NCI-H82 treated with DMSO at 0.1 percent for 48 hours (cell line): Measurements from ENCODE around the gene CDON.

ENCODE experiments used
- DNase-seq: peaks from one replicate; lab custom pipeline; 2025; ENCODE audit not compliant: unreplicated experiment; lab: John Stamatoyannopoulos, UW

Gene CDON

GRCh38 chr11:125945797-125946520, 116.7 kb downstream of the CDON start, which contains the start of gene VSIG10L2:
Gene VSIG10L2 (plus strand): TSS chr11:125946044. CDS start chr11:125946056, 12 bp downstream.
- no peak for DNase-seq

GRCh38 chr11:125945011-125945796, 117.5 kb downstream of the CDON start:
- DNase-seq, result no peak

- DNase-seq, result no peak
Observed at GRCh38 chr11:125944350-125945010, 118.2 kb downstream of the CDON start.

GRCh38 chr11:125943661-125944349, 118.9 kb downstream of the CDON start:
- DNase-seq, result no peak

- DNase-seq, result no peak
Observed at GRCh38 chr11:125942771-125943428, 119.8 kb downstream of the CDON start.

GRCh38 chr11:125941619-125942611, 120.8 kb downstream of the CDON start:
- no peak for DNase-seq

- DNase-seq, result no peak
Observed at GRCh38 chr11:125941267-125941618, 121.4 kb downstream of the CDON start.

GRCh38 chr11:125940145-125940544, 122.5 kb downstream of the CDON start:
- no peak for DNase-seq

- no peak for DNase-seq
Observed at GRCh38 chr11:125939081-125939521, 123.6 kb downstream of the CDON start.

GRCh38 chr11:125938418-125938817, 124.2 kb downstream of the CDON start:
- DNase-seq, result no peak

- no peak for DNase-seq
Observed at GRCh38 chr11:125935618-125936199, 127.0 kb downstream of the CDON start.

GRCh38 chr11:125935056-125935455, 127.6 kb downstream of the CDON start:
- DNase-seq, result no peak

- DNase-seq, result no peak
Observed at GRCh38 chr11:125934473-125934872, 128.2 kb downstream of the CDON start.

- DNase-seq, result no peak
Observed at GRCh38 chr11:125933030-125933813, 129.4 kb downstream of the CDON start.

- no peak for DNase-seq
Observed at GRCh38 chr11:125932301-125932700, 130.4 kb downstream of the CDON start.

GRCh38 chr11:125931668-125932067, 131.0 kb downstream of the CDON start:
- no peak for DNase-seq

GRCh38 chr11:125931116-125931515, 131.6 kb downstream of the CDON start:
- no peak for DNase-seq

GRCh38 chr11:125930076-125930450, 132.6 kb downstream of the CDON start:
- no peak for DNase-seq
